ENCODE results near the gene NDUFA13.

Gene NDUFA13

GRCh38 chr19:19492026-19492610 lies 23.9 kb upstream of the NDUFA13 start:
- H3K36me3 ChIP-seq (ENCODE audit: insufficient read depth, low read depth, low read length): peaks cover 58% of the 10 kb centered on the region
- H3K4me1 ChIP-seq (ENCODE audit: insufficient read depth, low read length): peaks cover 25% of the 10 kb centered on the region
- H3K9me3 ChIP-seq (ENCODE audit: insufficient read depth, low read depth, low read length): no peaks in the 10 kb centered on the region
- no peaks in the 10 kb centered on the region for H3K27me3 ChIP-seq (ENCODE audit: insufficient read depth, low read length)
- H3K27ac ChIP-seq (ENCODE audit: low read length): no peak overlapping the region
- H3K4me3 ChIP-seq (ENCODE audit: low read length): no peak overlapping the region
- H3K9ac ChIP-seq (ENCODE audit: low read depth, low read length): no peak overlapping the region

GRCh38 chr19:19493841-19494546 lies 22.0 kb upstream of the NDUFA13 start:
- Histone ChIP-seq H3K27me3 (ENCODE audit: insufficient read depth, low read length) (no peaks in the 10 kb centered on the region), H3K27ac (ENCODE audit: low read length) (no peak overlapping the region), H3K4me3 (ENCODE audit: low read length) (no peak overlapping the region), H3K9me3 (ENCODE audit: insufficient read depth, low read depth, low read length) (no peaks in the 10 kb centered on the region), H3K36me3 (ENCODE audit: insufficient read depth, low read depth, low read length) (peaks cover 76% of the 10 kb centered on the region), H3K9ac (ENCODE audit: low read depth, low read length) (no peak overlapping the region), H3K4me1 (ENCODE audit: insufficient read depth, low read length) (peaks cover 11% of the 10 kb centered on the region; the same call in 1 of the 2 replicates)

- no peaks in the 10 kb centered on the region for H3K9me3 ChIP-seq (ENCODE audit: insufficient read depth, low read depth, low read length)
- no peaks in the 10 kb centered on the region for H3K4me1 ChIP-seq (ENCODE audit: insufficient read depth, low read length)
- peaks cover 93% of the 10 kb centered on the region for H3K36me3 ChIP-seq (ENCODE audit: insufficient read depth, low read depth, low read length)
- no peak overlapping the region for H3K27ac ChIP-seq (ENCODE audit: low read length)
- H3K4me3 ChIP-seq (ENCODE audit: low read length): no peak overlapping the region
- no peak overlapping the region for H3K9ac ChIP-seq (ENCODE audit: low read depth, low read length)
- no peaks in the 10 kb centered on the region for H3K27me3 ChIP-seq (ENCODE audit: insufficient read depth, low read length)
These were observed 20.1 kb upstream of the NDUFA13 start for GRCh38 chr19:19495614-19496603.

GRCh38 chr19:19498255-19498991 lies 17.6 kb upstream of the NDUFA13 start:
- Histone ChIP-seq H3K9me3 (ENCODE audit: insufficient read depth, low read depth, low read length) (no peaks in the 10 kb centered on the region), H3K4me1 (ENCODE audit: insufficient read depth, low read length) (no peaks in the 10 kb centered on the region), H3K9ac (ENCODE audit: low read depth, low read length) (no peak overlapping the region)

GRCh38 chr19:19499272-19499995 lies 16.6 kb upstream of the NDUFA13 start:
- Histone ChIP-seq H3K36me3 (ENCODE audit: insufficient read depth, low read depth, low read length) (peaks cover 97% of the 10 kb centered on the region), H3K9ac (ENCODE audit: low read depth, low read length) (no peak overlapping the region), H3K4me3 (ENCODE audit: low read length) (no peak overlapping the region), H3K27me3 (ENCODE audit: insufficient read depth, low read length) (no peaks in the 10 kb centered on the region), H3K9me3 (ENCODE audit: insufficient read depth, low read depth, low read length) (no peaks in the 10 kb centered on the region), H3K4me1 (ENCODE audit: insufficient read depth, low read length) (no peaks in the 10 kb centered on the region), H3K27ac (ENCODE audit: low read length) (no peak overlapping the region)

More at GRCh38 chr19:19498255-19498991, 17.6 kb upstream of the NDUFA13 start:
- peaks cover 97% of the 10 kb centered on the region for H3K36me3 ChIP-seq (ENCODE audit: insufficient read depth, low read depth, low read length)
- H3K4me3 ChIP-seq (ENCODE audit: low read length): no peak overlapping the region
- H3K27me3 ChIP-seq (ENCODE audit: insufficient read depth, low read length): no peaks in the 10 kb centered on the region
- no peak overlapping the region for H3K27ac ChIP-seq (ENCODE audit: low read length)

- Histone ChIP-seq H3K9me3 (ENCODE audit: insufficient read depth, low read depth, low read length) (no peaks in the 10 kb centered on the region), H3K27me3 (ENCODE audit: insufficient read depth, low read length) (no peaks in the 10 kb centered on the region), H3K36me3 (ENCODE audit: insufficient read depth, low read depth, low read length) (peaks cover 99% of the 10 kb centered on the region), H3K27ac (ENCODE audit: low read length) (no peak overlapping the region), H3K9ac (ENCODE audit: low read depth, low read length) (no peak overlapping the region), H3K4me1 (ENCODE audit: insufficient read depth, low read length) (no peaks in the 10 kb centered on the region), H3K4me3 (ENCODE audit: low read length) (no peak overlapping the region)
These were observed 14.9 kb upstream of the NDUFA13 start for GRCh38 chr19:19500975-19501644.

GRCh38 chr19:19501798-19502197 lies 14.2 kb upstream of the NDUFA13 start:
- no peaks in the 10 kb centered on the region for H3K4me1 ChIP-seq (ENCODE audit: insufficient read depth, low read length)
- H3K4me3 ChIP-seq (ENCODE audit: low read length): no peak overlapping the region
- H3K9me3 ChIP-seq (ENCODE audit: insufficient read depth, low read depth, low read length): no peaks in the 10 kb centered on the region
- no peak overlapping the region for H3K27ac ChIP-seq (ENCODE audit: low read length)
- H3K9ac ChIP-seq (ENCODE audit: low read depth, low read length): no peak overlapping the region
- H3K36me3 ChIP-seq (ENCODE audit: insufficient read depth, low read depth, low read length): peaks cover 99% of the 10 kb centered on the region
- no peaks in the 10 kb centered on the region for H3K27me3 ChIP-seq (ENCODE audit: insufficient read depth, low read length)

- Histone ChIP-seq H3K36me3 (ENCODE audit: insufficient read depth, low read depth, low read length) (peaks cover 99% of the 10 kb centered on the region), H3K4me3 (ENCODE audit: low read length) (no peak overlapping the region), H3K27me3 (ENCODE audit: insufficient read depth, low read length) (no peaks in the 10 kb centered on the region), H3K4me1 (ENCODE audit: insufficient read depth, low read length) (no peaks in the 10 kb centered on the region), H3K27ac (ENCODE audit: low read length) (no peak overlapping the region), H3K9me3 (ENCODE audit: insufficient read depth, low read depth, low read length) (no peaks in the 10 kb centered on the region), H3K9ac (ENCODE audit: low read depth, low read length) (no peak overlapping the region)
These were observed 13.7 kb upstream of the NDUFA13 start for GRCh38 chr19:19502281-19502680.

- H3K36me3 ChIP-seq (ENCODE audit: insufficient read depth, low read depth, low read length): peaks cover 100% of the 10 kb centered on the region
- H3K4me1 ChIP-seq (ENCODE audit: insufficient read depth, low read length): no peaks in the 10 kb centered on the region
- no peak overlapping the region for H3K4me3 ChIP-seq (ENCODE audit: low read length)
- no peak overlapping the region for H3K9ac ChIP-seq (ENCODE audit: low read depth, low read length)
- H3K9me3 ChIP-seq (ENCODE audit: insufficient read depth, low read depth, low read length): no peaks in the 10 kb centered on the region
- no peaks in the 10 kb centered on the region for H3K27me3 ChIP-seq (ENCODE audit: insufficient read depth, low read length)
- no peak overlapping the region for H3K27ac ChIP-seq (ENCODE audit: low read length)
These were observed 13.0 kb upstream of the NDUFA13 start for GRCh38 chr19:19502808-19503602.

Data from iPS-20b (cell line).